ENCODE data around the gene TDRD1.

TDRD1 gene

DNA sequence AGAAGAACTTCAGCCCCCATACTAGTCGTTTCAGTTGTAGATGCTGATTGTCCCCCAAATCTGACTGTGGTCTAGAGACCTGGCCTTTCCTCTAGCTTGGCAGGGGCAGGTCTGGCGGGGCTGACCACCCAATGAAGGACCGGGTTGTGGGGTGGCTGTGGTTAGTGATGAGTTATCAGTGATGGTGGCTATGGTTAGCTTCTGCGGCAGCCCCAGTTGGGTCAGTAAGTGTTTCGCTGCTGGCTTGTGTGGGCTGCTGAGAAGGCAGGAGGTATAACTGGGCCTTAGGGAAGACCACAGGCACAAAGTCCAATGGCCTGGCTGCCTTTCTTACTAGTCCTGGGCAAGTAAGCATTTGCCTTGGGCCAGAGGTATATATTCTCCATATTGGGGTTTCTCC lies 81.2 kb downstream of the TDRD1 start:
- ATAC-seq: no peak
- TF ChIP-seq RARB (CRISPR knock-in tag; IDR thresholded peaks at IDR 0.05): no peak
- TF ChIP-seq CREB5 (CRISPR knock-in tag; IDR thresholded peaks at IDR 0.05; ENCODE audit: low read depth): no peak
- no peak for TF ChIP-seq BACH2 (CRISPR knock-in tag; IDR thresholded peaks at IDR 0.05; ENCODE audit: borderline replicate concordance)
- no peak for TF ChIP-seq ARNTL (CRISPR knock-in tag; IDR thresholded peaks at IDR 0.05; ENCODE audit: borderline replicate concordance, low read depth)
- TF ChIP-seq ZFP30 (CRISPR knock-in tag; IDR thresholded peaks at IDR 0.05): no peak
- TF ChIP-seq ISL1 (CRISPR knock-in tag; IDR thresholded peaks at IDR 0.05): no peak
- no peak for TF ChIP-seq TOX (CRISPR knock-in tag; IDR thresholded peaks at IDR 0.05; ENCODE audit: borderline replicate concordance)

- no peak; the same call in 2 of the 3 replicates for ATAC-seq
- TF ChIP-seq TCF4 (CRISPR knock-in tag; IDR thresholded peaks at IDR 0.05; ENCODE audit: borderline replicate concordance) (no peak), OSR1 (CRISPR knock-in tag; IDR thresholded peaks at IDR 0.05) (no peak)
Observed at GRCh38 chr10:114261076-114261475, 81.9 kb downstream of the TDRD1 start.

DNA sequence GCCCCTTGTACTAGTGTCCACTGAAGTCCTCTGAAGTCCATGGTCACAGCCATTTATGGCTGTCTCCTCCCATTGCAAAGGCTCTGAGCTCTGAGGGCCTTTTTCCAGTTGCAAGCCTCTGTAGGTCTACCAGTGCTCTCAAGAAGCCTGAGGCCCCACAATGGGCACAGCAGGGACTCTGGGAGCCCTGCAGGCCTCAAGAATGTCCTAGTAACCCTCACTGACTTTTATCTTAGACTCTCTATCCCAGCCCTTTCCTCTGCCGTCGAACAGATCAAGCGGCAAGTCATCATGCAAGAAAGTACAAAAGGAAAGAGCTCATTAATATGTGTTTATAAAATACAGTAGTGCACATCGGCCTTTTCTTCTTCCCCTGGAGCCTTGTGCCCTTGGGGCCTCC lies 83.3 kb downstream of the TDRD1 start:
- no peak for ATAC-seq
- TF ChIP-seq ARNTL (CRISPR knock-in tag; IDR thresholded peaks at IDR 0.05; ENCODE audit: borderline replicate concordance, low read depth) (no peak), TOX (CRISPR knock-in tag; IDR thresholded peaks at IDR 0.05; ENCODE audit: borderline replicate concordance) (no peak), CSDC2 (CRISPR knock-in tag; IDR thresholded peaks at IDR 0.05) (no peak), ISL1 (CRISPR knock-in tag; IDR thresholded peaks at IDR 0.05) (no peak), ZNF70 (CRISPR knock-in tag; IDR thresholded peaks at IDR 0.05) (no peak)
- TF ChIP-seq, protein P1, sequence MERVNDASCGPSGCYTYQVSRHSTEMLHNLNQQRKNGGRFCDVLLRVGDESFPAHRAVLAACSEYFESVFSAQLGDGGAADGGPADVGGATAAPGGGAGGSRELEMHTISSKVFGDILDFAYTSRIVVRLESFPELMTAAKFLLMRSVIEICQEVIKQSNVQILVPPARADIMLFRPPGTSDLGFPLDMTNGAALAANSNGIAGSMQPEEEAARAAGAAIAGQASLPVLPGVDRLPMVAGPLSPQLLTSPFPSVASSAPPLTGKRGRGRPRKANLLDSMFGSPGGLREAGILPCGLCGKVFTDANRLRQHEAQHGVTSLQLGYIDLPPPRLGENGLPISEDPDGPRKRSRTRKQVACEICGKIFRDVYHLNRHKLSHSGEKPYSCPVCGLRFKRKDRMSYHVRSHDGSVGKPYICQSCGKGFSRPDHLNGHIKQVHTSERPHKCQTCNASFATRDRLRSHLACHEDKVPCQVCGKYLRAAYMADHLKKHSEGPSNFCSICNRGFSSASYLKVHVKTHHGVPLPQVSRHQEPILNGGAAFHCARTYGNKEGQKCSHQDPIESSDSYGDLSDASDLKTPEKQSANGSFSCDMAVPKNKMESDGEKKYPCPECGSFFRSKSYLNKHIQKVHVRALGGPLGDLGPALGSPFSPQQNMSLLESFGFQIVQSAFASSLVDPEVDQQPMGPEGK (CRISPR knock-in tag; IDR thresholded peaks at IDR 0.05; ENCODE audit: borderline replicate concordance): no peak

DNA sequence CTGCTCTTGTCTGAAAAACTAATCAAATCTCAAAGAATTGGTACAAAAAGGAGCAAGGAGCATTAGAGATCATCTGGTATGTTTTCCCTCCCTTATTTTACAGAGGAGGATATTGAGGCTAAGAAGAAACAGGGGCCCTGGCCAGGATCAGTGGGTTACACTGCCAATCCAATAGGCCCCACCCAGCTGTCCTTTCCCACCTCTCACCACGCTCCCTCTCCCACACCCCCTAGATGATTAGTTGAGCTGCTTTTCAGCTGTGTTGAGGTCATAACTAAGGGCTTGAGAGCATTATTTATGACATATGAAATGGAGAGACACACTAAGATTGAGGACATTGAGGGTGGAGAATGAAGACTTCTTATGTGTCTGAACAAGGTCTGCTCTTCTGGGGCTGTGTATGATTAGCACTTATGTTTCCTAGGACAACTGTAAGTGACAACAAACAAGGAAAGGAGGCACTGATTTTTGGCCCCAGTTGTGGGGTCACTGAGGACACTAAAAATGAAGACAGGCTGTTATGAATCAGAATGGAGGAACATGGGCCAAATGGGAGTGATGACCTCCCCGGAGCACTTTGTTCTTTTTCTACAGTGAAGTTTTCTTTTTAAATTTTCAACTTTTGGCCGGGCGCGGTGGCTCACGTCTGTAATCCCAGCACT lies 86.4 kb downstream of the TDRD1 start:
- ATAC-seq: peak; percentile 25; the same call in 2 of the 3 replicates
- no peak for TF ChIP-seq BACH2 (CRISPR knock-in tag; IDR thresholded peaks at IDR 0.05; ENCODE audit: borderline replicate concordance)
- TF ChIP-seq CSDC2 (CRISPR knock-in tag; IDR thresholded peaks at IDR 0.05): no peak
- TF ChIP-seq GLIS3 (CRISPR knock-in tag; IDR thresholded peaks at IDR 0.05): no peak
- TF ChIP-seq ZNF70 (CRISPR knock-in tag; IDR thresholded peaks at IDR 0.05): no peak
- TF ChIP-seq ZNF565 (CRISPR knock-in tag; conservative IDR thresholded peaks at IDR 0.05; ENCODE audit: low read depth): no peak
- TF ChIP-seq OSR1 (CRISPR knock-in tag; IDR thresholded peaks at IDR 0.05): no peak
- TF ChIP-seq CSRNP3 (CRISPR knock-in tag; IDR thresholded peaks at IDR 0.05): no peak
- TF ChIP-seq, protein P2, sequence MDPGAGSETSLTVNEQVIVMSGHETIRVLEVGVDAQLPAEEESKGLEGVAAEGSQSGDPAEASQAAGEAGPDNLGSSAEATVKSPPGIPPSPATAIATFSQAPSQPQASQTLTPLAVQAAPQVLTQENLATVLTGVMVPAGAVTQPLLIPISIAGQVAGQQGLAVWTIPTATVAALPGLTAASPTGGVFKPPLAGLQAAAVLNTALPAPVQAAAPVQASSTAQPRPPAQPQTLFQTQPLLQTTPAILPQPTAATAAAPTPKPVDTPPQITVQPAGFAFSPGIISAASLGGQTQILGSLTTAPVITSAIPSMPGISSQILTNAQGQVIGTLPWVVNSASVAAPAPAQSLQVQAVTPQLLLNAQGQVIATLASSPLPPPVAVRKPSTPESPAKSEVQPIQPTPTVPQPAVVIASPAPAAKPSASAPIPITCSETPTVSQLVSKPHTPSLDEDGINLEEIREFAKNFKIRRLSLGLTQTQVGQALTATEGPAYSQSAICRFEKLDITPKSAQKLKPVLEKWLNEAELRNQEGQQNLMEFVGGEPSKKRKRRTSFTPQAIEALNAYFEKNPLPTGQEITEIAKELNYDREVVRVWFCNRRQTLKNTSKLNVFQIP (CRISPR knock-in tag; IDR thresholded peaks at IDR 0.05; ENCODE audit: borderline replicate concordance, low read depth): no peak
- TF ChIP-seq ARNTL (CRISPR knock-in tag; IDR thresholded peaks at IDR 0.05; ENCODE audit: borderline replicate concordance, low read depth): no peak
- TF ChIP-seq ZFP3 (CRISPR knock-in tag; IDR thresholded peaks at IDR 0.05): no peak

- TF ChIP-seq CSDC2 (CRISPR knock-in tag; IDR thresholded peaks at IDR 0.05) (no peak), ISL1 (CRISPR knock-in tag; IDR thresholded peaks at IDR 0.05) (peak; percentile 31; the same call in 1 of the 2 replicates), ZFP30 (CRISPR knock-in tag; IDR thresholded peaks at IDR 0.05) (no peak), ZNF8 (CRISPR knock-in tag; IDR thresholded peaks at IDR 0.05) (no peak), ZC3H10 (CRISPR knock-in tag; IDR thresholded peaks at IDR 0.05) (no peak)
- TF ChIP-seq, protein P2 (CRISPR knock-in tag; IDR thresholded peaks at IDR 0.05; ENCODE audit: borderline replicate concordance, low read depth): no peak
- TF ChIP-seq, protein P1 (CRISPR knock-in tag; IDR thresholded peaks at IDR 0.05; ENCODE audit: borderline replicate concordance): no peak
- ATAC-seq: peak; percentile 86
Observed at GRCh38 chr10:114266521-114266920, 87.4 kb downstream of the TDRD1 start.

Data from SK-N-SH treated with all-trans-retinoic acid at 6 μM for 48 hours (cell line).